Kidney epithelial cell (primary cell): ENCODE results near the gene ADIPOQ. TPM values are rescaled to one million over a fixed set of nuclear protein-coding genes. Genes with fewer than 3 reads are reported as not detected.
"Not testable (repeated sequence)": the region's sequence is repeated elsewhere in the genome, so short reads cannot be mapped to it uniquely, and the experiment has no call there.

Experiments used
- DNase-seq: peaks from one replicate; pipeline ENCODE4 v3.0.0-alpha.2; 2010; ENCODE audit warnings: low read depth
- H3K27me3 ChIP-seq: 2 replicates; pipeline ENCODE4 v1.6.0; 2011; ENCODE audit warnings: low read length; ENCODE audit not compliant: control insufficient read depth, insufficient read depth
- H3K36me3 ChIP-seq: 2 replicates; pipeline ENCODE4 v1.5.1; 2011; ENCODE audit warnings: low read length; ENCODE audit not compliant: control insufficient read depth, insufficient read depth
- H3K4me3 ChIP-seq: 2 replicates; pipeline ENCODE4 v1.5.1; 2011; ENCODE audit warnings: low read depth, mild to moderate bottlenecking, control low read depth, low read length
- total RNA-seq: library from RNA; depleted of rRNA; stranded (reverse); fragments of >200 nt; gene quantifications from 2 replicates; pipeline ENCODE4 v1.2.3, GENCODE V29; 2015
- TF ChIP-seq, protein P1 (sequence below): IDR thresholded peaks from 2 replicates; pipeline ENCODE4 v1.5.1; 2011; ENCODE audit warnings: mild to moderate bottlenecking, moderate library complexity, low read length, control low read depth, inconsistent platforms; ENCODE audit not compliant: insufficient read depth, poor library complexity, severe bottlenecking

ADIPOQ gene
- total RNA-seq, 1 donor from 2014 or later: not detected

DNA sequence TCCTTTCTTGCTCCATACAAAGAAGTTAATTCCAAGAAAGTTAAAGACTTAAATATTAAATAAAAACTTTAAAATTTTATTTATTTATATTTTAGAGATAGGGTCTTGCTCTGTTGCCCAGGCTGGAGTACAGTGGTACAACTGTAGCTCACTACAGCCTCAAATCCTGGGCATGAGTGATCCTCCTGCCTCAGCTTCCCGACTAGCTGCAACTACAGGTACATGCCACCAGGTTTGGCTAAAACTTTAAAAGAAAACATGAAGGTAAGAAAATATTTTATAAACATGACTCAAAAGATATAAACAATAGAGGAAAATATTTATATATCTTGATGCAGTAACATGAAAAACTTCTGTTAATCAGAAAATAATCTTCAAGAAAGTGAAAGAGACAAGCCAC lies 33.2 kb downstream of the ADIPOQ start:
- no peaks in the 10 kb centered on the region for H3K27me3 ChIP-seq
- no peak overlapping the region for H3K4me3 ChIP-seq
- no peaks in the 10 kb centered on the region for H3K36me3 ChIP-seq
- TF ChIP-seq, protein P1, sequence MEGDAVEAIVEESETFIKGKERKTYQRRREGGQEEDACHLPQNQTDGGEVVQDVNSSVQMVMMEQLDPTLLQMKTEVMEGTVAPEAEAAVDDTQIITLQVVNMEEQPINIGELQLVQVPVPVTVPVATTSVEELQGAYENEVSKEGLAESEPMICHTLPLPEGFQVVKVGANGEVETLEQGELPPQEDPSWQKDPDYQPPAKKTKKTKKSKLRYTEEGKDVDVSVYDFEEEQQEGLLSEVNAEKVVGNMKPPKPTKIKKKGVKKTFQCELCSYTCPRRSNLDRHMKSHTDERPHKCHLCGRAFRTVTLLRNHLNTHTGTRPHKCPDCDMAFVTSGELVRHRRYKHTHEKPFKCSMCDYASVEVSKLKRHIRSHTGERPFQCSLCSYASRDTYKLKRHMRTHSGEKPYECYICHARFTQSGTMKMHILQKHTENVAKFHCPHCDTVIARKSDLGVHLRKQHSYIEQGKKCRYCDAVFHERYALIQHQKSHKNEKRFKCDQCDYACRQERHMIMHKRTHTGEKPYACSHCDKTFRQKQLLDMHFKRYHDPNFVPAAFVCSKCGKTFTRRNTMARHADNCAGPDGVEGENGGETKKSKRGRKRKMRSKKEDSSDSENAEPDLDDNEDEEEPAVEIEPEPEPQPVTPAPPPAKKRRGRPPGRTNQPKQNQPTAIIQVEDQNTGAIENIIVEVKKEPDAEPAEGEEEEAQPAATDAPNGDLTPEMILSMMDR: no peak
- DNase-seq: no peak

DNA sequence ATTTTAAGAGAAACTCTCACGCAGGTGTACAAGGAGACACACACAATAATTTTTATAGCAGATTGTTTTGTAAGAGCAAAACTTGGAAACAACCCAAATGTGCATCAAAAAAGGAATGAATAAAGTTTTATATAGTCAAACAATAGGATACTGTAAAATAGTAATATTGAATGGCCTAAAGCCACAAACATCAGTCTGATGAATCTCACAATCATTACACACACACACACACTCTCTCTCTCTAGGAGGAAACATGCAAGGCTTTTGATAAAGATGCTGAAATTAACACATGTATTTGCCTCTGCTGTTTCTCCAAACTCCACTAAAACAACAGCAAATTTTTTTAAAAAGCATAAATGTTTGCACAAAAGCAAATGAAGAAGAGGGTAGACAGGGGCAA lies 37.3 kb downstream of the ADIPOQ start:
- Histone ChIP-seq H3K27me3 (no peaks in the 10 kb centered on the region), H3K4me3 (no peak overlapping the region)
- TF ChIP-seq, protein P1: no peak

DNA sequence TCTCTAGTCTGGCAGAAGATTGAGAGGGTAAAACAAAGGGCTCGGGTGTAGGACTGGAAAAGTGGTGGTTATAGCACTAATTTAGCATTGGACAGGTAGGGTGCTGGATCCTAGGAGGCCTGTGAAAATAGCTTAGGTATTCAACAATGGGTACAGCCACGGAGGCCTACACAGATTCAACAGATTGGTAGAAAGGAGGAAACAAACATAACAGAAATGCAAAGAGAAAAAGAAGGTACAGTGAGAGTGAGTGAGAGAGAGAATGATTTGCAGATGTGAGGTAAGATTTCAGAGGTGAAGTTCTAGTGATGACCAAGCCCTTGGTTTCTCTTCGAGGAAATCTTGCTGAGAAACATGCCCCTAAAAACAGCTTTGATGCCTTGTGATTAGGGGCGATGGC lies 37.9 kb downstream of the ADIPOQ start:
- TF ChIP-seq, protein P1: no peak
- no peak overlapping the region for H3K4me3 ChIP-seq
- no peaks in the 10 kb centered on the region for H3K36me3 ChIP-seq
- DNase-seq: no peak
- H3K27me3 ChIP-seq: no peaks in the 10 kb centered on the region

More for the DNA sequence above, 37.3 kb downstream of the ADIPOQ start:
- DNase-seq: no peak
- H3K36me3 ChIP-seq: no peaks in the 10 kb centered on the region

DNA sequence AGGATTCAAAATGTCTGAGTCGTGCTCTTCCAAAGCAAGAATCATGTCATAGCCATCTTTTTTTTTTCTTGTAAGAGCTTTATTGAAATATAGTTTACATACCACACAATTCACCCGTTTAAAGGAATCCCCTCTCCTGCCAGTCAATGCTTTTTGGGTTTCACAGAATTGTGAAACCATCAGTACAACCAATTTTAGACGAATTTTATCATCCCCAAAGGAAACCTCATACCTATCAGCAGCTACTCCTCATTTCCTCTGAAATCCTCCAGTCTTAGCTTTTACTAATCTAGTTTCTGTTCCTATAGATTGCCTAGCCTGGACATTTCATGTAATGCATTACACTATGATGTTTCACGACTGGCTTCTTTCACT lies 39.6 kb downstream of the ADIPOQ start:
- Histone ChIP-seq H3K27me3 (no peaks in the 10 kb centered on the region), H3K4me3 (no peak overlapping the region), H3K36me3 (no peaks in the 10 kb centered on the region)
- TF ChIP-seq, protein P1: no peak
- no peak for DNase-seq

DNA sequence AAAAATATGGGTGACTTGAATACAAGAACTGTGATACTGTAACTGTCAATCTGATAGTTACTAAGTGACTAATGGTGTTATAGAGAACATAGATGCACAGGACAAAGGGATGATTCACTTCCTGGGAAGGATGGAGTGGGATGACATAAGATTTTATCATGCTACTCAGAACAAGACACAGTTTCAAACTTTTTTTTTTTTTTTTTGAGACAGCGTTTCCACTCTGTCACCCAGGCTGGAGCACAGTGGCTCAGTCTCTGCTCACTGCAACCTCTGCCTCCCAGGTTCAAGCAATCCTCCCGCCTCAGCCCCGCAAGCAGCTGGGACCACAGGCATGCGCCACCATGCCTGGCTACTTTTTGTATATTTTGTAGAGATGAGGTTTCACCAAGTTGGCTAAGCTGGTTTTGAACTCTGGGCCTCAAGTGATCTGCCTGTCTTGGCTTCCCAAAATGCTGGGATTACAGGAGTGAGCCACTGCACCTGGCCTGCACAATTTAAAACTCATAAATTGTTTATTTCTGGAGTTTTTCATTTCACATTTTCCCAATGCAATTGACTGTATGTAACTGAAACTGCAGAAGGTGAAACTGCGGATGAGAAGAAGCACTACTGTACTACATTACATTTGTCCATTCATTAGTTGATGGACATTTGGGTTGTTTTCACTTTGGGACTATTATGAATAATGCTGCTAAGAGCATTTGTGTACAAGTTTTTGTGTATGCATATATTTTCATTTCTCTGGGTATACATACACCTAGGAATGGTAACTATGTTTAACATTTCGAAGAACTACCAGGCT lies 40.6 kb downstream of the ADIPOQ start:
- Histone ChIP-seq H3K36me3 (no peaks in the 10 kb centered on the region), H3K27me3 (no peaks in the 10 kb centered on the region), H3K4me3 (no peak overlapping the region)
- peak; percentile 79 for DNase-seq
- TF ChIP-seq, protein P1: no peak

DNA sequence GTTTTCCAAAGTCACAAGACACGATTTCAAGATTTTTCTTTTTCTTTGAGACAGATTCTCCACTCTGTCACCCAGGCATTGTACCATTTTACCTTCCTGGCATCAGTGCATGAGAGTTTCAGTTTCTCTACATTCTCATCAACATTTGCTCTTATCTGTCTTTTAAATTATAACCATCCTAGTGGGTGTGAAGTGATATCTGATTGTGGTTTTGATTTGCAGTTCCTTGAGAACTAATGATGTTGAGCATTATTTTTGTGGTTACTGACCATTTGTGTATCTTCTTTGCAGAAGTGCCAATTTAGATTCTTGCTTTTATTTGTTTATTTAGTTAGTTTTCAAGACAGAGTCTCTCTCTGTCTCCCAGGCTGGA lies 41.2 kb downstream of the ADIPOQ start:
- Histone ChIP-seq H3K36me3 (no peaks in the 10 kb centered on the region), H3K4me3 (no peak overlapping the region), H3K27me3 (no peaks in the 10 kb centered on the region)
- no peak for DNase-seq
- TF ChIP-seq, protein P1: no peak

DNA sequence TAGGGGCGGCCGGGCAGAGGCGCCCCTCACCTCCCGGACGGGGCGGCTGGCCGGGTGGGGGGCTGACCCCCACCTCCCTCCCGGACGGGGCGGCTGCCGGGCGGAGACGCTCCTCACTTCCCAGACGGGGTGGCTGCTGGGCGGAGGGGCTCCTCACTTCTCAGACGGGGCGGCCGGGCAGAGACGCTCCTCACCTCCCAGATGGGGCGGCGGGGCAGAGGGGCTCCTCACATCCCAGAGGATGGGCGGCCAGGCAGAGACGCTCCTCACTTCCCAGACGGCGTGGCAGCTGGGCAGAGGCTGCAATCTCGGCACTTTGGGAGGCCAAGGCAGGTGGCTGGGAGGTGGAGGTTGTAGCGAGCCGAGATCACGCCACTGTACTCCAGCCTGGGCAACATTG lies 42.4 kb downstream of the ADIPOQ start:
- not testable (repeated sequence) for H3K36me3 ChIP-seq, H3K4me3 ChIP-seq, DNase-seq, H3K27me3 ChIP-seq
